OCI-LY7 (cell line): Measurements from ENCODE around the gene PCDHB15. TPM values are rescaled to one million over a fixed set of nuclear protein-coding genes. Genes with fewer than 3 reads are reported as not detected.

Experiments used
- BruUV-seq: library from RNA; stranded (reverse); fragments of 400-500 nt; replicated peaks from 2 replicates; lab custom pipeline; 2021; lab: Mats Ljungman, UMichigan
- CTCF ChIA-PET: fragments of 300-600 bp; sonication (Branson Sonifier 250); formaldehyde crosslinking; loops from one replicate; lab custom pipeline; 2022; ENCODE audit warnings: antibody characterized with exemption; ENCODE audit not compliant: unreplicated experiment; lab: Charles Lee
- POLR2A ChIA-PET: fragments of 300-600 bp; sonication (Branson Sonifier 250); formaldehyde crosslinking; loops from one replicate; lab custom pipeline; 2022; ENCODE audit warnings: antibody characterized with exemption; lab: Charles Lee
- DNase-seq: peaks from one replicate; pipeline ENCODE4 v3.0.0-alpha.2; 2015; ENCODE audit warnings: low spot score
- H2AFZ ChIP-seq: fragments of 200-600 bp; sonication (generic), shearing (Covaris generic); 2 replicates; pipeline ENCODE4 v1.6.1; 2014; ENCODE audit warnings: mild to moderate bottlenecking, antibody characterized with exemption, low read length, moderate library complexity
- H3K27ac ChIP-seq: fragments of 200-600 bp; sonication (generic); 2 replicates; pipeline ENCODE4 v1.5.1; 2014; ENCODE audit warnings: mixed run types, low read depth, mild to moderate bottlenecking, moderate library complexity, low read length, inconsistent platforms; ENCODE audit not compliant: poor library complexity, severe bottlenecking
- H3K36me3 ChIP-seq: fragments of 200-600 bp; sonication (generic); 2 replicates; pipeline ENCODE4 v1.6.1; 2014; ENCODE audit warnings: mild to moderate bottlenecking, antibody characterized with exemption, low read length, moderate library complexity, mixed read lengths; ENCODE audit not compliant: insufficient read depth
- H3K4me1 ChIP-seq: fragments of 200-600 bp; sonication (generic); 2 replicates; pipeline ENCODE4 v1.5.1; 2014; ENCODE audit warnings: mild to moderate bottlenecking, low read length; ENCODE audit not compliant: insufficient read depth, poor library complexity, severe bottlenecking
- H3K4me2 ChIP-seq: fragments of 200-600 bp; sonication (generic); 2 replicates; pipeline ENCODE4 v1.6.1; 2014; ENCODE audit warnings: mild to moderate bottlenecking, low read length
- H3K4me3 ChIP-seq: fragments of 200-600 bp; sonication (generic); 2 replicates; pipeline ENCODE4 v1.5.1; 2014; ENCODE audit warnings: mild to moderate bottlenecking, low read depth, low read length; ENCODE audit not compliant: poor library complexity, severe bottlenecking
- H3K79me2 ChIP-seq: fragments of 200-600 bp; sonication (generic); 2 replicates; pipeline ENCODE4 v1.6.1; 2016; ENCODE audit warnings: low read depth, mild to moderate bottlenecking, low read length, moderate library complexity, mixed read lengths; ENCODE audit not compliant: insufficient read depth
- H3K9me2 ChIP-seq: fragments of 200-600 bp; sonication (generic); 2 replicates; pipeline ENCODE4 v1.6.1; 2016; ENCODE audit warnings: mild to moderate bottlenecking, low read length, mixed read lengths; ENCODE audit not compliant: insufficient read depth
- H3K9me3 ChIP-seq: fragments of 200-600 bp; sonication (generic); 2 replicates; pipeline ENCODE4 v1.6.1; 2014; ENCODE audit warnings: mild to moderate bottlenecking, mixed run types, low read length, mixed read lengths
- H4K20me1 ChIP-seq: fragments of 200-600 bp; sonication (generic); 2 replicates; pipeline ENCODE4 v1.6.1; 2014; ENCODE audit warnings: mild to moderate bottlenecking, antibody characterized with exemption, low read length, moderate library complexity, mixed read lengths; ENCODE audit not compliant: insufficient read depth
- CTCF ChIP-seq: fragments of 200-600 bp; sonication (generic); conservative IDR thresholded peaks from 2 replicates; pipeline ENCODE4 v1.5.1; 2014; ENCODE audit warnings: mild to moderate bottlenecking, antibody characterized with exemption, low read length, moderate library complexity, mixed read lengths
- EZH2phosphoT487 ChIP-seq: fragments of 200-600 bp; sonication (generic); IDR thresholded peaks from 2 replicates; pipeline ENCODE4 v1.6.1; 2018; ENCODE audit warnings: low read depth, borderline replicate concordance, mild to moderate bottlenecking, mixed run types, antibody characterized with exemption, low read length, moderate library complexity, mixed read lengths
- intact Hi-C: fragments of 100-400 bp; cut with micrococcal nuclease; formaldehyde crosslinking; loops from one replicate; pipeline ENCODE4 v1.10.0; 2022; ENCODE audit not compliant: unreplicated experiment
- total RNA-seq, 2 experiments: library from RNA; depleted of rRNA in 1 of 2; stranded (reverse); fragments of >200 nt in 1 of 2; shearing (Covaris generic) in 1 of 2; gene quantifications; 2 replicates each; pipeline ENCODE4 v1.2.3, GENCODE V29; 2014 to 2022

PCDHB15 gene
- total RNA-seq, 2 experiments from 2014 or later: not detected

GRCh38 chr5:141261238-141261546 is 16.0 kb downstream of the PCDHB15 start:
- no peaks in the 10 kb centered on the region for H3K4me1 ChIP-seq
- no peak overlapping the region for H3K4me3 ChIP-seq
- no peak overlapping the region for H3K27ac ChIP-seq
- no peaks in the 10 kb centered on the region for H4K20me1 ChIP-seq
- H3K9me3 ChIP-seq: peaks cover 34% of the 10 kb centered on the region
- no peaks in the 10 kb centered on the region for H3K9me2 ChIP-seq
- no peak for TF ChIP-seq EZH2phosphoT487
- no peak for TF ChIP-seq CTCF
- no peak overlapping the region for H2AFZ ChIP-seq
- no peak overlapping the region for H3K4me2 ChIP-seq
- no peak for DNase-seq
- intact Hi-C loops: no loop called here
- H3K79me2 ChIP-seq: no peaks in the 10 kb centered on the region
- POLR2A ChIA-PET: no interaction called here
- no peaks in the 10 kb centered on the region for H3K36me3 ChIP-seq
- no TSS peak for BruUV-seq
- CTCF ChIA-PET: no interaction called here

GRCh38 chr5:141269195-141269594 is 24.0 kb downstream of the PCDHB15 start:
- intact Hi-C loops: no loop called here
- no peak for DNase-seq
- BruUV-seq: no TSS peak
- TF ChIP-seq CTCF (no peak), EZH2phosphoT487 (no peak)
- Histone ChIP-seq H3K4me1 (no peaks in the 10 kb centered on the region), H2AFZ (no peak overlapping the region), H3K27ac (no peak overlapping the region), H3K79me2 (no peaks in the 10 kb centered on the region), H3K9me2 (no peaks in the 10 kb centered on the region), H3K9me3 (0 out of 2 replicates have a peak, but pooled peaks cover 3% of the 10 kb centered on the region), H4K20me1 (no peaks in the 10 kb centered on the region), H3K4me2 (no peak overlapping the region), H3K4me3 (no peak overlapping the region), H3K36me3 (no peaks in the 10 kb centered on the region)
- ChIA-PET POLR2A (interaction anchor here (0.6 to 0.7 kb wide), 3 partner anchors 13 to 774 kb away, joined by 3 read pairs; partner anchors contain the start of gene PCDHGB4), CTCF (no interaction called here)

- intact Hi-C loops: no loop called here
- Histone ChIP-seq H3K36me3 (no peaks in the 10 kb centered on the region), H3K9me2 (no peaks in the 10 kb centered on the region), H2AFZ (no peak overlapping the region), H3K4me1 (no peaks in the 10 kb centered on the region), H3K79me2 (no peaks in the 10 kb centered on the region), H3K4me3 (no peak overlapping the region), H4K20me1 (no peaks in the 10 kb centered on the region), H3K9me3 (0 out of 2 replicates have a peak, but pooled peaks cover 3% of the 10 kb centered on the region), H3K4me2 (no peak overlapping the region), H3K27ac (no peak overlapping the region)
- POLR2A ChIA-PET: no interaction called here
- DNase-seq: peak; percentile 23
- TF ChIP-seq EZH2phosphoT487: no peak
- peak; percentile 77 for TF ChIP-seq CTCF
- CTCF ChIA-PET: no interaction called here
- BruUV-seq: no TSS peak
Observed at GRCh38 chr5:141272906-141273305, 27.7 kb downstream of the PCDHB15 start.
